ENCODE data around the gene GNE. TPM values are rescaled to one million over a fixed set of nuclear protein-coding genes. Genes with fewer than 3 reads are reported as not detected.

GNE gene
- total RNA-seq, 1 experiment from 2014 or later = 8.4 TPM

DNA sequence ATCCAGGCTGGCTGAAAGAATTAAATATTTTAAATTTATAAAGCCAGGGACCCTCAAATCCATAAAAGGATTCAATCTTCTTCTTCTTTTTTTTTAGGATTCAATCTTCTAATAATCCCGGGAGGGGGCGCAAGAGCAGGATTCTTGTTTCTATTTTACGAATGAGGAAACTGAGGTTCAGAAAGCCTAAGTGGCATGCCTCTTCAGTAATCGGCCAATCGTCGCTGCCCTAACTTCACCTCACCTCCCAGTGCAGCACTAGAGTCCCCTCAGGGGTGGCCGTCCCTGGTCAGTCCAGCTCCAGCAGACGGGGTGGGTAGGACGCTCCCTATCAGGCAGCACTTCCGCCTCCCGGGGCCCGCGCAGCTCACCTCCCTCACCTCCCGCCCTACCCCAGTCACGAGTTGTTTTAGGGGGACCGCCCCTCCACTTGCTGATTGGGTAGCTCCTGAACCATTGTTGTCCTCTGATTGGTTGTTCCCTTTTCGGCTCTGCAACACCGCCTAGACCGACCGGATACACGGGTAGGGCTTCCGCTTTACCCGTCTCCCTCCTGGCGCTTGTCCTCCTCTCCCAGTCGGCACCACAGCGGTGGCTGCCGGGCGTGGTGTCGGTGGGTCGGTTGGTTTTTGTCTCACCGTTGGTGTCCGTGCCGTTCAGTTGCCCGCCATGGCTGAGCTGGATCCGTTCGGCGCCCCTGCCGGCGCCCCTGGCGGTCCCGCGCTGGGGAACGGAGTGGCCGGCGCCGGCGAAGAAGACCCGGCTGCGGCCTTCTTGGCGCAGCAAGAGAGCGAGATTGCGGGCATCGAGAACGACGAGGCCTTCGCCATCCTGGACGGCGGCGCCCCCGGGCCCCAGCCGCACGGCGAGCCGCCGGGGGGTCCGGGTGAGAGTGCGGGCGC, 67.6 kb downstream of the GNE start, which contains the start of gene CLTA (continued):
- TF ChIP-seq, protein P1, sequence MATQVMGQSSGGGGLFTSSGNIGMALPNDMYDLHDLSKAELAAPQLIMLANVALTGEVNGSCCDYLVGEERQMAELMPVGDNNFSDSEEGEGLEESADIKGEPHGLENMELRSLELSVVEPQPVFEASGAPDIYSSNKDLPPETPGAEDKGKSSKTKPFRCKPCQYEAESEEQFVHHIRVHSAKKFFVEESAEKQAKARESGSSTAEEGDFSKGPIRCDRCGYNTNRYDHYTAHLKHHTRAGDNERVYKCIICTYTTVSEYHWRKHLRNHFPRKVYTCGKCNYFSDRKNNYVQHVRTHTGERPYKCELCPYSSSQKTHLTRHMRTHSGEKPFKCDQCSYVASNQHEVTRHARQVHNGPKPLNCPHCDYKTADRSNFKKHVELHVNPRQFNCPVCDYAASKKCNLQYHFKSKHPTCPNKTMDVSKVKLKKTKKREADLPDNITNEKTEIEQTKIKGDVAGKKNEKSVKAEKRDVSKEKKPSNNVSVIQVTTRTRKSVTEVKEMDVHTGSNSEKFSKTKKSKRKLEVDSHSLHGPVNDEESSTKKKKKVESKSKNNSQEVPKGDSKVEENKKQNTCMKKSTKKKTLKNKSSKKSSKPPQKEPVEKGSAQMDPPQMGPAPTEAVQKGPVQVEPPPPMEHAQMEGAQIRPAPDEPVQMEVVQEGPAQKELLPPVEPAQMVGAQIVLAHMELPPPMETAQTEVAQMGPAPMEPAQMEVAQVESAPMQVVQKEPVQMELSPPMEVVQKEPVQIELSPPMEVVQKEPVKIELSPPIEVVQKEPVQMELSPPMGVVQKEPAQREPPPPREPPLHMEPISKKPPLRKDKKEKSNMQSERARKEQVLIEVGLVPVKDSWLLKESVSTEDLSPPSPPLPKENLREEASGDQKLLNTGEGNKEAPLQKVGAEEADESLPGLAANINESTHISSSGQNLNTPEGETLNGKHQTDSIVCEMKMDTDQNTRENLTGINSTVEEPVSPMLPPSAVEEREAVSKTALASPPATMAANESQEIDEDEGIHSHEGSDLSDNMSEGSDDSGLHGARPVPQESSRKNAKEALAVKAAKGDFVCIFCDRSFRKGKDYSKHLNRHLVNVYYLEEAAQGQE (IDR thresholded peaks at IDR 0.05; ENCODE audit: low read depth) = no peak
- peak; percentile 96 for TF ChIP-seq POLR2A (IDR thresholded peaks at IDR 0.05; ENCODE audit: borderline replicate concordance, extremely low read depth, insufficient read depth, insufficient read length)

DNA sequence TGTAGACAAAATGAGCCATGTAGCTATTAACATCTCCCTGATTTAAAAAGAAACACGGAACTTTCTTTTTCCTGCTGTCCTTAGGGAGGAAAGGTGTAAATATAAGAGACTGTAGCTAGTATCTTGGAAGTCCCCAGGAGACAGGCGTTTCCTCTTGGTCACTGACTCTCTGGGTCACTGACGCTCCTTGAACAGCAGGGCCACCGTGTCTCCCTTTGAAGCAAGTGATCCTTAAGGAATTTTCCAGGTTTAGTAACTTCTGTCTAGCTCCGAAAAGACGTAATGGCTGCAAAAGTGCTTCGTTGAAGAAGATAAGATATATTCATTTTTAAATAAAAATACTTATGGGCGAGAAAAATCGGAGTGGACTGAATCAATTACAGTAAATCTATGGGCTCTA, 68.3 kb downstream of the GNE start:
- peak overlapping the region; percentile 87 to 91 for H3K4me3 ChIP-seq (replicated peaks in 1 of 2; ENCODE audit: low read depth in 1 of 2, low read length in 2 of 2)
- POLR2A ChIA-PET = interaction anchor here (0.6 to 2.5 kb wide), 9 partner anchors 8 to 81 kb away, joined by 3 to 13 read pairs (median 5); partner anchors contain the start of gene GLIPR2
- peak overlapping the region; percentile 80; the same call in 1 of the 2 replicates for H3K27ac ChIP-seq (ENCODE audit: low read depth, low read length)
- intact Hi-C loops (cut with micrococcal nuclease) = no loop called here
- H2AFZ ChIP-seq (ENCODE audit: low read depth, low read length, poor library complexity, severe bottlenecking) = peak overlapping the region; percentile 92
- BruUV-seq (replicated peaks) = TSS peak; percentile 96
- H3K36me3 ChIP-seq (ENCODE audit: control insufficient read depth in 1 of 2, insufficient read depth in 2 of 2, low read length in 2 of 2) = peaks cover 0 to 6% of the 10 kb centered on the region in 2 experiments; a peak in 2 of 4 replicates
- peaks cover 43% of the 10 kb centered on the region for H3K79me2 ChIP-seq (ENCODE audit: insufficient read depth, low read length)
- DNase-seq (ENCODE audit: low read depth, low spot score) (no peak), ATAC-seq (no peak)
- H3K4me1 ChIP-seq (ENCODE audit: control insufficient read depth in 1 of 2, insufficient read depth in 2 of 2, low read length in 2 of 2) = peaks cover 12 to 20% of the 10 kb centered on the region in 2 experiments
- no peaks in the 10 kb centered on the region for H3K9me2 ChIP-seq (ENCODE audit: insufficient read depth)
- RAD21 ChIA-PET (ENCODE audit: low non-redundant PET in 1 of 2, low total read pairs in 2 of 2, uncharacterized antibody in 2 of 2, unreplicated experiment in 2 of 2) = interaction anchor here (0.6 to 1.0 kb wide), 3 partner anchors 133 to 244 kb away, joined by 3 to 4 read pairs (median 3); no protein-coding TSS in a partner anchor
- H3K9me3 ChIP-seq (ENCODE audit: control insufficient read depth in 1 of 2, insufficient read depth in 1 of 2, low read depth in 1 of 2, low read length in 2 of 2) = no peaks in the 10 kb centered on the region
- 0 out of 2 replicates have a peak, but pooled peaks cover 5% of the 10 kb centered on the region for H4K20me1 ChIP-seq (ENCODE audit: insufficient read depth)
- peak overlapping the region; percentile 86 for H3K4me2 ChIP-seq (ENCODE audit: low read length)
- no peaks in the 10 kb centered on the region for H3K27me3 ChIP-seq (ENCODE audit: insufficient read depth, low read length)
- H3K9ac ChIP-seq (ENCODE audit: low read length) = peak overlapping the region; percentile 89
- CTCF ChIA-PET = interaction anchor here (0.6 to 2.6 kb wide), 10 partner anchors 11 to 539 kb away, joined by 3 to 22 read pairs (median 4); no protein-coding TSS in a partner anchor
- TF ChIP-seq ATF3 (IDR thresholded peaks at IDR 0.05) (no peak), JUND (IDR thresholded peaks at IDR 0.05) (0 out of 2 replicates have a peak, but pooled peaks have one; percentile 6), CBX3 (IDR thresholded peaks at IDR 0.05; ENCODE audit: low read depth) (no peak), EZH2phosphoT487 (IDR thresholded peaks at IDR 0.05; ENCODE audit: borderline replicate concordance) (no peak)
